ENCODE data around the gene SEC23A.

SEC23A gene

GRCh38 chr14:39091716-39092115 lies 11.3 kb downstream of the SEC23A start:
- no peak for ATAC-seq (ENCODE audit: insufficient read depth, low read depth)
- Histone ChIP-seq H3K79me2 (ENCODE audit: insufficient read depth, low read length) (peaks cover 2% of the 10 kb centered on the region; the same call in 1 of the 2 replicates), H3K27me3 (ENCODE audit: insufficient read depth, low read length, poor library complexity) (no peaks in the 10 kb centered on the region), H4K20me1 (ENCODE audit: insufficient read depth, low read length) (no peaks in the 10 kb centered on the region), H3K9me3 (ENCODE audit: insufficient read depth, low read length, severe bottlenecking) (no peaks in the 10 kb centered on the region), H3K36me3 (ENCODE audit: insufficient read depth, low read length) (peaks cover 70% of the 10 kb centered on the region), H3K4me1 (ENCODE audit: insufficient read depth, low read length) (no peaks in the 10 kb centered on the region), H3K27ac (ENCODE audit: low read length) (no peak overlapping the region), H3K4me3 (ENCODE audit: low read depth in 1 of 2, low read length in 2 of 2) (no peak overlapping the region), H3K9ac (ENCODE audit: low read depth, low read length) (no peak overlapping the region), H2AFZ (ENCODE audit: low read depth, low read length) (no peak overlapping the region), H3K4me2 (ENCODE audit: insufficient read depth, low read length) (no peak overlapping the region)
- TF ChIP-seq, protein P1, sequence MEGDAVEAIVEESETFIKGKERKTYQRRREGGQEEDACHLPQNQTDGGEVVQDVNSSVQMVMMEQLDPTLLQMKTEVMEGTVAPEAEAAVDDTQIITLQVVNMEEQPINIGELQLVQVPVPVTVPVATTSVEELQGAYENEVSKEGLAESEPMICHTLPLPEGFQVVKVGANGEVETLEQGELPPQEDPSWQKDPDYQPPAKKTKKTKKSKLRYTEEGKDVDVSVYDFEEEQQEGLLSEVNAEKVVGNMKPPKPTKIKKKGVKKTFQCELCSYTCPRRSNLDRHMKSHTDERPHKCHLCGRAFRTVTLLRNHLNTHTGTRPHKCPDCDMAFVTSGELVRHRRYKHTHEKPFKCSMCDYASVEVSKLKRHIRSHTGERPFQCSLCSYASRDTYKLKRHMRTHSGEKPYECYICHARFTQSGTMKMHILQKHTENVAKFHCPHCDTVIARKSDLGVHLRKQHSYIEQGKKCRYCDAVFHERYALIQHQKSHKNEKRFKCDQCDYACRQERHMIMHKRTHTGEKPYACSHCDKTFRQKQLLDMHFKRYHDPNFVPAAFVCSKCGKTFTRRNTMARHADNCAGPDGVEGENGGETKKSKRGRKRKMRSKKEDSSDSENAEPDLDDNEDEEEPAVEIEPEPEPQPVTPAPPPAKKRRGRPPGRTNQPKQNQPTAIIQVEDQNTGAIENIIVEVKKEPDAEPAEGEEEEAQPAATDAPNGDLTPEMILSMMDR (IDR thresholded peaks at IDR 0.05; ENCODE audit: borderline replicate concordance, extremely low read depth, low read length, poor library complexity, severe bottlenecking), result no peak
- no peak for TF ChIP-seq EZH2 (IDR thresholded peaks at IDR 0.05; ENCODE audit: borderline replicate concordance, low read depth, low read length, severe bottlenecking)
- no peak for DNase-seq

- Histone ChIP-seq H3K36me3 (ENCODE audit: insufficient read depth, low read length) (peaks cover 78% of the 10 kb centered on the region), H3K4me3 (ENCODE audit: low read depth in 1 of 2, low read length in 2 of 2) (no peak overlapping the region), H3K4me2 (ENCODE audit: insufficient read depth, low read length) (no peak overlapping the region), H3K9ac (ENCODE audit: low read depth, low read length) (no peak overlapping the region), H3K9me3 (ENCODE audit: insufficient read depth, low read length, severe bottlenecking) (no peaks in the 10 kb centered on the region), H3K27ac (ENCODE audit: low read length) (no peak overlapping the region), H2AFZ (ENCODE audit: low read depth, low read length) (no peak overlapping the region), H3K27me3 (ENCODE audit: insufficient read depth, low read length, poor library complexity) (no peaks in the 10 kb centered on the region), H4K20me1 (ENCODE audit: insufficient read depth, low read length) (no peaks in the 10 kb centered on the region), H3K79me2 (ENCODE audit: insufficient read depth, low read length) (0 out of 2 replicates have a peak, but pooled peaks cover 1% of the 10 kb centered on the region), H3K4me1 (ENCODE audit: insufficient read depth, low read length) (no peaks in the 10 kb centered on the region)
- DNase-seq, result no peak
- no peak for ATAC-seq (ENCODE audit: insufficient read depth, low read depth)
- TF ChIP-seq EZH2 (IDR thresholded peaks at IDR 0.05; ENCODE audit: borderline replicate concordance, low read depth, low read length, severe bottlenecking), result no peak
- TF ChIP-seq, protein P1 (IDR thresholded peaks at IDR 0.05; ENCODE audit: borderline replicate concordance, extremely low read depth, low read length, poor library complexity, severe bottlenecking), result no peak
Observed at GRCh38 chr14:39090548-39091111, 12.4 kb downstream of the SEC23A start.

DNA sequence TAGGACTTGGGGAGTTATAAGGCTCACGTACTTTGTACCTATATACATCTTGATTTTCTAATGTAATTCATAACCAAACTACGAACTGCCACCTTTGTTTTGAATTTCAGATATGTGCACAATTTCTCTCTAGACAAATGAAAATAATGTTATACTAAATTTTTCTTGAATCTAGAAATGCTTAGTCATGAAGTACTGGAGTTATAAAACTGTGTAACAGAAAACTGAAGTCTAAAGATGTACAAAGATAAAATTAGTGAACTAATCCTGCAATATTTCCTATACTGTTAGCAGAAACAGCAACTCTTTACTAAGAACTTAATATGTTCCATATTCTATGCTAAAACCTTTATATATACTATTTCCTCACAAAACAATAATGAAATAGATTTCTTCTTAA lies 15.5 kb downstream of the SEC23A start:
- no peak overlapping the region for H3K4me3 ChIP-seq (ENCODE audit: low read depth in 1 of 2, low read length in 2 of 2)

More for the DNA sequence above, 15.5 kb downstream of the SEC23A start:
- Histone ChIP-seq H3K4me1 (ENCODE audit: insufficient read depth, low read length) (no peaks in the 10 kb centered on the region), H3K36me3 (ENCODE audit: insufficient read depth, low read length) (peaks cover 75% of the 10 kb centered on the region), H3K79me2 (ENCODE audit: insufficient read depth, low read length) (no peaks in the 10 kb centered on the region), H3K4me2 (ENCODE audit: insufficient read depth, low read length) (no peak overlapping the region), H4K20me1 (ENCODE audit: insufficient read depth, low read length) (no peaks in the 10 kb centered on the region), H2AFZ (ENCODE audit: low read depth, low read length) (no peak overlapping the region), H3K27me3 (ENCODE audit: insufficient read depth, low read length, poor library complexity) (no peaks in the 10 kb centered on the region), H3K9ac (ENCODE audit: low read depth, low read length) (no peak overlapping the region), H3K9me3 (ENCODE audit: insufficient read depth, low read length, severe bottlenecking) (no peaks in the 10 kb centered on the region), H3K27ac (ENCODE audit: low read length) (no peak overlapping the region)
- no peak for DNase-seq
- TF ChIP-seq, protein P1 (IDR thresholded peaks at IDR 0.05; ENCODE audit: borderline replicate concordance, extremely low read depth, low read length, poor library complexity, severe bottlenecking), result no peak
- TF ChIP-seq EZH2 (IDR thresholded peaks at IDR 0.05; ENCODE audit: borderline replicate concordance, low read depth, low read length, severe bottlenecking), result no peak
- ATAC-seq (ENCODE audit: insufficient read depth, low read depth), result no peak
